LHCN-M2 (cell line): ENCODE data around the gene SRC. TPM values are rescaled to one million over a fixed set of nuclear protein-coding genes. Genes with fewer than 3 reads are reported as not detected.

Source experiments
- DNase-seq: peaks from one replicate; pipeline ENCODE4 v3.0.0-alpha.2; 2012; ENCODE audit warnings: low read depth
- total RNA-seq: library from RNA; depleted of rRNA; stranded (reverse); fragments of >200 nt; gene quantifications from 2 replicates; pipeline ENCODE4 v1.2.3, GENCODE V29; 2014; rRNA removed

SRC gene
- total RNA-seq, 1 experiment from 2014 or later = 7.5 TPM

- DNase-seq = no peak
These were observed 101.7 kb downstream of the SRC start for GRCh38 chr20:37447688-37448087.

DNA sequence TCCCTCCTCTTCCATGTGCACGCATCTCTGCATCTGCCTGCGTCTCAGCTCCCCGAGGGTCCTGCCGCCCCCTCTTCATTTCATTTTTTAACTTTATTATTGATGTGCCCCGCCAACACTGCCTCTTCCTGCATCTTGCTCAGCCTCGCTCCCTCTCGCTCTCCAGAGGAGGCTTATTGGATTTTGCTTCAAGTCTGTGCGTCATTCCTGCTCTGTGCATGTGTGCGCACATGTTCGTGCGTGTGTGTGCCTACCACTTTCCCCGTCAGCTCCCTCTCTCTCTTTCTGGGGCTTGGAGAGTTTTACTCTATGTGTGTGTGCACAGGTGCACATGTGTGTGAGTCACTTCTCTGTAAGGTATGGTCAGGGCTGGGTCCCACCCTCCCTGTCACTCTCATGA lies 103.3 kb downstream of the SRC start:
- DNase-seq = no peak

GRCh38 chr20:37450344-37450743 lies 104.4 kb downstream of the SRC start:
- no peak for DNase-seq

GRCh38 chr20:37451616-37452015 lies 105.7 kb downstream of the SRC start:
- no peak for DNase-seq

DNA sequence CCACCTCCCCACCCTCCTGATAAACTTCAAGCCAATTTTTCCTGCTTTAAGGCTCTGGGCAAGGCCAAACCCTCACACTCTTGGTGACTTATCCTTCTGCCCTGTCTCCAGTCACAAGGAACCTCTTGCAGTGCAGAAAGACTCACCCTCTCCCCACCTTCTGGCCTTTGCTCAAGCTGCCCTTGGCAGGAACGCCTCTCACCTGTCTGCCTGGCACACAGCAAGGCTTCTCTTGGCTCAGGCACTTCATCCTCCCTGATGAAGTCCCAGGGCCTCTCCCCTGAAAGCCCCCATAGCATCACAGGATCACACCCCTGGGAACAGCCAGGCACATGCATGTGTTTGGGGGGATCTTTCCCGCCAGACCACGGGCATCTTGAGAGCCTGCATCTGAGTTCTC lies 106.3 kb downstream of the SRC start:
- no peak for DNase-seq

- no peak for DNase-seq
These were observed 107.3 kb downstream of the SRC start for GRCh38 chr20:37453288-37453687.

GRCh38 chr20:37453836-37454235 lies 107.9 kb downstream of the SRC start:
- no peak for DNase-seq

GRCh38 chr20:37454636-37455385 lies 108.9 kb downstream of the SRC start:
- DNase-seq = no peak

Other genes starting within 250 kb of the SRC start
- 260 and 273 TPM in 2 replicates for gene RPN2, start 166.8 kb upstream of the SRC start, total RNA-seq
- 0.83 and 4.0 TPM in 2 replicates for gene MROH8, start 166.6 kb upstream of the SRC start, total RNA-seq
- gene GHRH, start 84.3 kb upstream of the SRC start, total RNA-seq = not detected in 2 replicates
- gene MANBAL, start 56.5 kb upstream of the SRC start, total RNA-seq = 14.5 and 21.9 TPM in 2 replicates
- 0.26 TPM in 1 of 2 replicates, not detected in the other for gene NNAT, start 175.1 kb downstream of the SRC start, total RNA-seq
- gene BLCAP, start 181.7 kb downstream of the SRC start, total RNA-seq = 82.2 and 108 TPM in 2 replicates